Retinal pigment epithelial cell (primary cell): ENCODE data around the gene NEK5.

Experiments
- DNase-seq: peaks from one replicate; pipeline ENCODE4 v3.0.0-alpha.2; 2010; ENCODE audit warnings: low read depth
- H3K4me3 ChIP-seq: 2 replicates; pipeline ENCODE4 v1.5.1; 2011; ENCODE audit warnings: mild to moderate bottlenecking, low read length, control low read depth, moderate library complexity
- CTCF ChIP-seq: conservative IDR thresholded peaks from 2 replicates; pipeline ENCODE4 v1.5.1; 2011; ENCODE audit warnings: low read depth, low read length, control low read depth, inconsistent platforms

The NEK5 gene

GRCh38 chr13:51997186-51997585, 131.7 kb downstream of the NEK5 start:
- no peak overlapping the region for H3K4me3 ChIP-seq
- no peak for TF ChIP-seq CTCF
- no peak for DNase-seq

DNA sequence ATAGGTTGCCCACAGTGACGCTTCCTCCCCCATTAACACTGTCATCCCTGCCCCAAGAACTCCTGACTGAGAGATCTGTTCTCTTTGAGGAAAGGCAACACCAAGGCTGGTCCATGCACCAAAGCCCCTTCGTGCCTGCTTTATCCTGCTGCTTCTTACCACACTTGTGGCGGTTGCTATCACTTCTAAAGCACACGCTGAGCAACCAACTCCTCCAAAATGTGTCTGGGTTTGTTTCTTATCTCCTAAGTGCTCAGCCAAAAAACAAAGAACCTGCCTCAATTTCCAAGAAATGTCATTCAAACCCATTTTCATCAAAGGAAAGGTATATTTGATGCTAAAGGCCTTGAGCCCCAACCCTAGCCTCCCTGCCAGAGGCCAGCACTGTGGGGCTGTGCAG, 132.2 kb downstream of the NEK5 start:
- no peak for TF ChIP-seq CTCF
- no peak overlapping the region for H3K4me3 ChIP-seq
- DNase-seq: no peak

GRCh38 chr13:51995677-51996551, 133.0 kb downstream of the NEK5 start:
- no peak for DNase-seq
- no peak overlapping the region for H3K4me3 ChIP-seq
- peak; percentile 12 for TF ChIP-seq CTCF

GRCh38 chr13:51993713-51994112, 135.2 kb downstream of the NEK5 start:
- DNase-seq: no peak
- no peak overlapping the region for H3K4me3 ChIP-seq
- no peak for TF ChIP-seq CTCF

- no peak for DNase-seq
- H3K4me3 ChIP-seq: no peak overlapping the region
- no peak for TF ChIP-seq CTCF
Observed at GRCh38 chr13:51988988-51989618, 139.8 kb downstream of the NEK5 start.
